Adrenal gland (tissue), 5 donors: Measurements from ENCODE around the gene CPNE7.

Source experiments
- POLR2A ChIP-seq, 2 donors: fragments of 450-650 bp; IDR thresholded peaks; one replicate each; pipeline ENCODE4 v1.6.1; 2017; ENCODE audit warnings: antibody characterized with exemption in 2 of 2, mild to moderate bottlenecking in 2 of 2, moderate library complexity in 1 of 2
- TF ChIP-seq, protein P1 (sequence below), 6 experiments: fragments of 450-650 bp in 4 of 6; fragments of 200-600 bp in 2 of 6; sonication (generic) in 1 of 6; IDR thresholded peaks; 1 replicate in 5 of 6; 2 replicates in 1 of 6; pipeline versions ENCODE4 v1.5.1 to v1.8.0; 2016 to 2021; ENCODE audit warnings: antibody characterized with exemption in 6 of 6, mild to moderate bottlenecking in 2 of 6, moderate library complexity in 1 of 6
- donor health status: DM: no; HTN: no; CAD: no.

DNA sequence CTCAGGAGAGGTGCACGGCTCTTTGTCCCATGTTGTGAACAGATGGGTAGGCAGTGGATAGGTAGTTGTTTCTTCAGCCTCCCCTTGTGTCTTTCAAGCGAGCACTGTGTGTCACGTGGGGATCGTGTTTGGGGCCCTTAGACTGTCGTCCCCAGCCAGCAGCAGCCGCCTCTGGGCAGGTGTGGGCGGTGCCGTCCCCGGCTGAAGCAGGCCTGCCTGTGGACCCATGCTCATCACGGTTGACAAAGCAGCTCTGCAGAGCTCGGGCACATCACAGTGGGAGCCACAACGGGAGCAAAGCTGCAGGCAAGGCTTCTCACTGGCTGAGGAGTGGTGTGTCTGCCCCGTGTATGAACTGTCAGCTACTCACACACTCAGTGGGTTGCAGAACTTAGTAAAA is 19.8 kb upstream of the CPNE7 start:
- TF ChIP-seq, protein P1, sequence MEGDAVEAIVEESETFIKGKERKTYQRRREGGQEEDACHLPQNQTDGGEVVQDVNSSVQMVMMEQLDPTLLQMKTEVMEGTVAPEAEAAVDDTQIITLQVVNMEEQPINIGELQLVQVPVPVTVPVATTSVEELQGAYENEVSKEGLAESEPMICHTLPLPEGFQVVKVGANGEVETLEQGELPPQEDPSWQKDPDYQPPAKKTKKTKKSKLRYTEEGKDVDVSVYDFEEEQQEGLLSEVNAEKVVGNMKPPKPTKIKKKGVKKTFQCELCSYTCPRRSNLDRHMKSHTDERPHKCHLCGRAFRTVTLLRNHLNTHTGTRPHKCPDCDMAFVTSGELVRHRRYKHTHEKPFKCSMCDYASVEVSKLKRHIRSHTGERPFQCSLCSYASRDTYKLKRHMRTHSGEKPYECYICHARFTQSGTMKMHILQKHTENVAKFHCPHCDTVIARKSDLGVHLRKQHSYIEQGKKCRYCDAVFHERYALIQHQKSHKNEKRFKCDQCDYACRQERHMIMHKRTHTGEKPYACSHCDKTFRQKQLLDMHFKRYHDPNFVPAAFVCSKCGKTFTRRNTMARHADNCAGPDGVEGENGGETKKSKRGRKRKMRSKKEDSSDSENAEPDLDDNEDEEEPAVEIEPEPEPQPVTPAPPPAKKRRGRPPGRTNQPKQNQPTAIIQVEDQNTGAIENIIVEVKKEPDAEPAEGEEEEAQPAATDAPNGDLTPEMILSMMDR (IDR thresholded peaks at IDR 0.05), result no peak
- TF ChIP-seq POLR2A (IDR thresholded peaks at IDR 0.05), result no peak
